DND-41 (cell line): Measurements from ENCODE around the gene TGM3.

Experiments
- ATAC-seq: fragments of 200-7000 bp; cut with Tn5 transposase; 3 replicates; pipeline ENCODE4 v1.9.1; 2021; ENCODE audit warnings: low read depth; ENCODE audit not compliant: insufficient read depth
- DNase-seq: peaks from one replicate; pipeline ENCODE4 v3.0.0-alpha.2; 2020
- H2AFZ ChIP-seq: 2 replicates; pipeline ENCODE4 v1.6.0; 2012; ENCODE audit warnings: low read depth, low read length
- H3K27ac ChIP-seq: 2 replicates; pipeline ENCODE4 v1.5.1; 2012; ENCODE audit warnings: low read length, inconsistent platforms
- H3K27me3 ChIP-seq: fragments of 200-600 bp; sonication (generic); 2 replicates; pipeline ENCODE4 v1.6.0; 2012; ENCODE audit warnings: low read length, mild to moderate bottlenecking, inconsistent platforms; ENCODE audit not compliant: insufficient read depth, poor library complexity
- H3K36me3 ChIP-seq: 2 replicates; pipeline ENCODE4 v1.5.1; 2012; ENCODE audit warnings: low read length, inconsistent platforms; ENCODE audit not compliant: insufficient read depth
- H3K4me1 ChIP-seq: 2 replicates; pipeline ENCODE4 v1.5.1; 2012; ENCODE audit warnings: mild to moderate bottlenecking, low read length; ENCODE audit not compliant: insufficient read depth
- H3K4me2 ChIP-seq: 2 replicates; pipeline ENCODE4 v1.6.0; 2012; ENCODE audit warnings: mild to moderate bottlenecking, moderate library complexity, low read length, inconsistent platforms; ENCODE audit not compliant: insufficient read depth
- H3K4me3 ChIP-seq, 2 experiments: fragments of 200-600 bp in 1 of 2; shearing (Covaris generic) in 1 of 2; 2 replicates each; pipeline ENCODE4 v1.5.1; 2012 to 2016; ENCODE audit warnings: inconsistent platforms in 2 of 2, low read length in 2 of 2, mild to moderate bottlenecking in 2 of 2, low read depth in 1 of 2, moderate library complexity in 1 of 2
- H3K79me2 ChIP-seq: 2 replicates; pipeline ENCODE4 v1.6.0; 2012; ENCODE audit warnings: low read length, inconsistent platforms; ENCODE audit not compliant: insufficient read depth
- H3K9ac ChIP-seq: 2 replicates; pipeline ENCODE4 v1.6.0; 2012; ENCODE audit warnings: low read depth, mild to moderate bottlenecking, inconsistent platforms, low read length, moderate library complexity
- H3K9me3 ChIP-seq: 2 replicates; pipeline ENCODE4 v1.5.1; 2012; ENCODE audit warnings: low read length, moderate library complexity, mild to moderate bottlenecking, inconsistent platforms; ENCODE audit not compliant: insufficient read depth, severe bottlenecking
- H4K20me1 ChIP-seq: 2 replicates; pipeline ENCODE4 v1.6.0; 2012; ENCODE audit warnings: low read length; ENCODE audit not compliant: insufficient read depth
- CTCF ChIP-seq: IDR thresholded peaks from 2 replicates; pipeline ENCODE4 v1.5.1; 2012; ENCODE audit warnings: borderline replicate concordance, low read length, moderate library complexity, mild to moderate bottlenecking; ENCODE audit not compliant: poor library complexity, severe bottlenecking; ENCODE audit errors: extremely low read depth
- EZH2 ChIP-seq: IDR thresholded peaks from 3 replicates; pipeline ENCODE4 v1.6.1; 2012; ENCODE audit warnings: borderline replicate concordance, low read depth, mild to moderate bottlenecking, moderate library complexity, low read length, inconsistent platforms; ENCODE audit not compliant: severe bottlenecking

Gene TGM3

GRCh38 chr20:2349801-2350200, 54.0 kb downstream of the TGM3 start:
- no peak for TF ChIP-seq CTCF
- no peak for TF ChIP-seq EZH2

GRCh38 chr20:2350606-2351005, 54.8 kb downstream of the TGM3 start:
- no peak overlapping the region for H2AFZ ChIP-seq
- peaks cover 6% of the 10 kb centered on the region for H3K4me1 ChIP-seq
- TF ChIP-seq EZH2: no peak
- TF ChIP-seq CTCF: no peak
- peaks cover 14% of the 10 kb centered on the region for H3K27me3 ChIP-seq
- H4K20me1 ChIP-seq: no peaks in the 10 kb centered on the region
- H3K9ac ChIP-seq: no peak overlapping the region
- H3K9me3 ChIP-seq: no peaks in the 10 kb centered on the region
- DNase-seq: no peak
- no peak overlapping the region for H3K4me2 ChIP-seq
- ATAC-seq: no peak
- no peak overlapping the region for H3K27ac ChIP-seq
- no peaks in the 10 kb centered on the region for H3K79me2 ChIP-seq
- no peaks in the 10 kb centered on the region for H3K36me3 ChIP-seq
- no peak overlapping the region for H3K4me3 ChIP-seq

More at GRCh38 chr20:2349801-2350200, 54.0 kb downstream of the TGM3 start:
- H3K9me3 ChIP-seq: no peaks in the 10 kb centered on the region
- no peak overlapping the region for H3K4me2 ChIP-seq
- no peaks in the 10 kb centered on the region for H4K20me1 ChIP-seq
- H3K4me3 ChIP-seq: no peak overlapping the region
- peaks cover 13% of the 10 kb centered on the region for H3K27me3 ChIP-seq
- no peak overlapping the region for H3K27ac ChIP-seq
- H3K79me2 ChIP-seq: no peaks in the 10 kb centered on the region
- no peaks in the 10 kb centered on the region for H3K36me3 ChIP-seq
- DNase-seq (no peak), ATAC-seq (no peak)
- H3K4me1 ChIP-seq: peaks cover 6% of the 10 kb centered on the region
- H2AFZ ChIP-seq: no peak overlapping the region
- no peak overlapping the region for H3K9ac ChIP-seq

GRCh38 chr20:2353231-2353630, 57.4 kb downstream of the TGM3 start:
- H3K9me3 ChIP-seq: no peaks in the 10 kb centered on the region
- H4K20me1 ChIP-seq: no peaks in the 10 kb centered on the region
- no peak for ATAC-seq
- no peaks in the 10 kb centered on the region for H3K79me2 ChIP-seq
- no peak overlapping the region for H3K27ac ChIP-seq
- H2AFZ ChIP-seq: no peak overlapping the region
- no peak overlapping the region for H3K4me3 ChIP-seq
- H3K4me2 ChIP-seq: no peak overlapping the region
- H3K4me1 ChIP-seq: peaks cover 6% of the 10 kb centered on the region
- no peak overlapping the region for H3K9ac ChIP-seq
- peaks cover 30% of the 10 kb centered on the region for H3K27me3 ChIP-seq
- H3K36me3 ChIP-seq: no peaks in the 10 kb centered on the region
- DNase-seq: no peak
- TF ChIP-seq CTCF (no peak), EZH2 (no peak)

GRCh38 chr20:2357114-2357513, 61.3 kb downstream of the TGM3 start:
- Histone ChIP-seq H3K36me3 (no peaks in the 10 kb centered on the region), H3K4me1 (peaks cover 3% of the 10 kb centered on the region), H2AFZ (no peak overlapping the region), H3K9ac (no peak overlapping the region), H3K27me3 (peaks cover 30% of the 10 kb centered on the region), H3K4me2 (no peak overlapping the region), H4K20me1 (no peaks in the 10 kb centered on the region), H3K27ac (no peak overlapping the region), H3K9me3 (peaks cover 3% of the 10 kb centered on the region), H3K4me3 (no peak overlapping the region), H3K79me2 (no peaks in the 10 kb centered on the region)
- no peak for DNase-seq
- no peak for TF ChIP-seq EZH2
- TF ChIP-seq CTCF: no peak
- ATAC-seq: no peak
